Activated B cell treated with CpG ODN at 0.5 μM for 24 hours (primary cell): ENCODE results near the gene ELANE. TPM values are rescaled to one million over a fixed set of nuclear protein-coding genes. Genes with fewer than 3 reads are reported as not detected.

Experiments
- ATAC-seq: fragments of 200-7000 bp; cut with Tn5 transposase; one replicate; pipeline ENCODE4 v1.10.0; 2021; ENCODE audit warnings: low read depth, mild to moderate bottlenecking, moderate library complexity
- CTCF ChIA-PET: fragments of 350-600 bp; sonication (Branson Sonifier 250); formaldehyde crosslinking; loops from one replicate; lab custom pipeline; 2021; ENCODE audit warnings: antibody characterized with exemption; lab: Charles Lee
- POLR2A ChIA-PET: fragments of 350-600 bp; sonication (Branson Sonifier 250); formaldehyde crosslinking; loops from one replicate; lab custom pipeline; 2021; ENCODE audit warnings: antibody characterized with exemption; lab: Charles Lee
- DNase-seq: peaks from one replicate; pipeline ENCODE4 v3.0.0; 2022
- H3K27ac Mint-ChIP-seq: one replicate; pipeline ENCODE4 v1.8.0; 2020; ENCODE audit warnings: mixed read lengths
- H3K27me3 Mint-ChIP-seq: one replicate; pipeline ENCODE4 v1.8.0; 2021; ENCODE audit warnings: mixed read lengths
- H3K36me3 Mint-ChIP-seq: one replicate; pipeline ENCODE4 v1.8.0; 2021; ENCODE audit warnings: low read depth, mixed read lengths
- H3K4me1 Mint-ChIP-seq: one replicate; pipeline ENCODE4 v1.8.0; 2021; ENCODE audit warnings: mixed read lengths
- H3K4me3 Mint-ChIP-seq: one replicate; pipeline ENCODE4 v1.8.0; 2020; ENCODE audit warnings: mild to moderate bottlenecking, mixed read lengths
- H3K9me3 Mint-ChIP-seq: one replicate; pipeline ENCODE4 v1.8.0; 2020; ENCODE audit warnings: mixed read lengths
- CTCF ChIP-seq: fragments of 200-600 bp; IDR thresholded peaks from one replicate; pipeline ENCODE4 v1.8.0; 2022; ENCODE audit warnings: antibody characterized with exemption, mild to moderate bottlenecking
- intact Hi-C: fragments of 100-400 bp; cut with micrococcal nuclease; formaldehyde crosslinking; loops from one replicate; pipeline ENCODE4 v1.15.1; 2024
- total RNA-seq: library from RNA; stranded (reverse); gene quantifications from 2 replicates; pipeline ENCODE4 v1.2.3, GENCODE V29; 2022

Gene ELANE
- total RNA-seq, 1 donor from 2014 or later = not detected

- H3K36me3 Mint-ChIP-seq = no peaks in the 10 kb centered on the region
- H3K4me1 Mint-ChIP-seq = no peaks in the 10 kb centered on the region
- intact Hi-C loops = no loop called here
- no peak overlapping the region for H3K27ac Mint-ChIP-seq
- peaks cover 17% of the 10 kb centered on the region for H3K27me3 Mint-ChIP-seq
- TF ChIP-seq CTCF = no peak
- ChIA-PET POLR2A (no interaction called here), CTCF (no interaction called here)
- H3K9me3 Mint-ChIP-seq = no peaks in the 10 kb centered on the region
- ATAC-seq = no peak
- DNase-seq = no peak
- no peak overlapping the region for H3K4me3 Mint-ChIP-seq
Measured at GRCh38 chr19:827314-827709, 24.8 kb upstream of the ELANE start.

- intact Hi-C loops = no loop called here
- CTCF ChIA-PET = no interaction called here
- Mint-ChIP-seq H3K4me1 (no peaks in the 10 kb centered on the region), H3K27ac (no peak within 1 kb of the TSS), H3K27me3 (peaks cover 17% of the 10 kb centered on the region), H3K36me3 (no peaks in the 10 kb centered on the region), H3K4me3 (no peak within 1 kb of the TSS), H3K9me3 (no peaks in the 10 kb centered on the region)
- DNase-seq (no peak), ATAC-seq (no peak)
- POLR2A ChIA-PET = no interaction called here
- TF ChIP-seq CTCF = no peak
Measured at GRCh38 chr19:827710-828321, 24.3 kb upstream of the ELANE start, which contains the start of gene AZU1. Gene AZU1 (plus strand): TSS chr19:827837. CDS start chr19:827847, 10 bp downstream.

GRCh38 chr19:829129-829758 lies 22.9 kb upstream of the ELANE start:
- Mint-ChIP-seq H3K4me1 (no peaks in the 10 kb centered on the region), H3K4me3 (no peak overlapping the region), H3K27me3 (peaks cover 11% of the 10 kb centered on the region), H3K36me3 (no peaks in the 10 kb centered on the region), H3K27ac (no peak overlapping the region), H3K9me3 (no peaks in the 10 kb centered on the region)
- no peak for DNase-seq
- ChIA-PET CTCF (no interaction called here), POLR2A (no interaction called here)
- ATAC-seq = no peak
- intact Hi-C loops = no loop called here
- TF ChIP-seq CTCF = no peak

- ATAC-seq (no peak), DNase-seq (no peak)
- Mint-ChIP-seq H3K27ac (no peak overlapping the region), H3K4me1 (no peaks in the 10 kb centered on the region), H3K27me3 (peaks cover 14% of the 10 kb centered on the region), H3K36me3 (no peaks in the 10 kb centered on the region), H3K9me3 (no peaks in the 10 kb centered on the region), H3K4me3 (no peak overlapping the region)
- intact Hi-C loops = no loop called here
- ChIA-PET POLR2A (no interaction called here), CTCF (no interaction called here)
- no peak for TF ChIP-seq CTCF
Measured at GRCh38 chr19:831407-832369, 20.4 kb upstream of the ELANE start.

GRCh38 chr19:834216-834615 lies 17.9 kb upstream of the ELANE start:
- ATAC-seq (no peak), DNase-seq (no peak)
- TF ChIP-seq CTCF = no peak
- H3K9me3 Mint-ChIP-seq = no peaks in the 10 kb centered on the region
- no peaks in the 10 kb centered on the region for H3K36me3 Mint-ChIP-seq
- H3K27ac Mint-ChIP-seq = no peak overlapping the region
- no peaks in the 10 kb centered on the region for H3K4me1 Mint-ChIP-seq
- peaks cover 19% of the 10 kb centered on the region for H3K27me3 Mint-ChIP-seq
- intact Hi-C loops = no loop called here
- ChIA-PET CTCF (no interaction called here), POLR2A (no interaction called here)
- no peak overlapping the region for H3K4me3 Mint-ChIP-seq
